ENCODE measurements around the gene GKN2.
"Not testable (repeated sequence)": the region's sequence is repeated elsewhere in the genome, so short reads cannot be mapped to it uniquely, and the experiment has no call there.

GKN2 gene

DNA sequence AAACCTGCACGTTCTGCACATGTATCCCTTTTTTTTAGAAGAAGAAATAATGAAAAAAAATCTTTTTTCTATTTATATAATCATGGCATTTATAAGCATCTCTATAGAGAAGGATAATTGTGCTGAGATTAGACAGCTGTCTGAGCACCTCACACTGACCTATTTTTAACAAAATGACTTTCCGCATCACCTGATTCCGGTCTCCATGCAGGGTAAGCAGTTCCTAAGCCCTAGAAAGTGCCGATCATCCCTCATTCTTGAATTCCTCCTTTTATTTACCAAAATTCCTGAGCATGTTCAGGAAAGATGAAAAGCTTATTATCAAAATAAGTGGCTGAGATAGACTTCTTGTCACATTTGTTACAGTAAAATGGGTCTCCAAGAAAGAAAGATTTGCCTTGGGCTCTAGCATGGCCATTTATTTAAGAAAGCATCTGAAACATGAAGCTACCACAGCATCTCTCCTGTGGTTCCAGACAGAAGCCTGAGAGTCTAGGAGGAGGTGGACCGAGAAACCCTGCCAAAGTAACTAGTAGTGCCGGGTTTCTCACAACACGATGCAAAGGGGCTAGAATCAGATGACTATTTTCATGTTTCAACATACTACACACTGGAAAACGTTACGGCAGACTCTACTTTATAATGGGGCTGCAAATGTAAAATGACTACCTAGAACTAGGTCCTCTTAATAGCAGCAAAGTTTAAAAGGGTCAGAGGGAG is 22.4 kb upstream of the GKN2 start:
- no peak for TF ChIP-seq POLR2A (IDR thresholded peaks at IDR 0.05; ENCODE audit: low read length)
- no peak for TF ChIP-seq GATA1 (IDR thresholded peaks at IDR 0.05; ENCODE audit: low read depth, low read length)
- DNase-seq = no peak

DNA sequence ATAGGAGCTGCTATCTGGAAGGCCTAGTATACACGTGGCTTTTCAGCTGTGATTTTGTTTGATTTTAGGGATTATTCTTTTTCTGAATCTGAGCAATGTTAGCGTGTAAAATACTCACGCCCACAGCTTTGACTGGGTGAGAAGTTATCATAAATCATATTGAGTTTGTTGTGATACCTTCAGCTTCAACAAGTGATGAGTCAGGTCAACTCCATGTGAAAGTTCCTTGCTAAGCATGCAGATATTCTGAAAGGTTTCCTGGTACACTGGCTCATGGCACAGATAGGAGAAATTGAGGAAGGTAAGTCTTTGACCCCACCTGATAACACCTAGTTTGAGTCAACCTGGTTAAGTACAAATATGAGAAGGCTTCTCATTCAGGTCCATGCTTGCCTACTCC is 21.6 kb upstream of the GKN2 start, which contains the start of gene GKN1:
TSS of gene GKN1 (plus strand) at position 386 of the 400 bp plus-strand sequence. CDS start 42 bp downstream, outside the sequence.
- TF ChIP-seq POLR2A (IDR thresholded peaks at IDR 0.05; ENCODE audit: low read length) = no peak
- no peak for TF ChIP-seq GATA1 (IDR thresholded peaks at IDR 0.05; ENCODE audit: low read depth, low read length)
- no peak for DNase-seq

DNA sequence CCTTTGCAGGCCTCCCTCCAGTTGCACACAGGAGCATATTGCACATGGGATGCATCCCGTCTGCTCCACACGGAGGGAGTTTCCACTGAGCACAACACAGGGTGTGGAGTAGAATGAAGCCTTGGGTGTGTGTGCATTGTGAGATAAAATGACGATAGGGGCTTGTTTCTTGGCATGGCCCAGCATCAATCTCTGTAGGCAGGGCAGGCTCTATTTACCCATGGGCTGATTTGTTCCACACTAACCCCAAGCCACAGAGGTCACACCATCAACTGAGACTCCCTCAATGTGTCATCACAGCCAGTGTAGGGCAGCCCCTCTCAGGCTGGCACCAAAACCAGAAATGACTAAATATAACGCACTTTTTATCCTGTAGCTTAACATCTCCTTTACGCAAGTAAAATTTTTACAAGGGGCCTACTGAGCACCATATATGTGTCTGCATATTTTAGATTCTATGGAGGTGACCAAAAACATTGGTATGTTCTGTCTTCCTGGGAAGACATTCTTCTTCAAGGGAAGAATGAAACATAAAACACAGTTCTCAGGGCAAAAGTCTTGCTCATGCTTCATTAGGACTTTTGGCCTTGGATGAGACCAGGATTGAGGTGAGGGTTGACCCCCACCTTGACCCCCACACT is 19.0 kb upstream of the GKN2 start:
- TF ChIP-seq POLR2A (IDR thresholded peaks at IDR 0.05; ENCODE audit: low read length) (no peak), GATA1 (IDR thresholded peaks at IDR 0.05; ENCODE audit: low read depth, low read length) (no peak)
- DNase-seq = peak in 1 of 2 experiments; percentile 16

DNA sequence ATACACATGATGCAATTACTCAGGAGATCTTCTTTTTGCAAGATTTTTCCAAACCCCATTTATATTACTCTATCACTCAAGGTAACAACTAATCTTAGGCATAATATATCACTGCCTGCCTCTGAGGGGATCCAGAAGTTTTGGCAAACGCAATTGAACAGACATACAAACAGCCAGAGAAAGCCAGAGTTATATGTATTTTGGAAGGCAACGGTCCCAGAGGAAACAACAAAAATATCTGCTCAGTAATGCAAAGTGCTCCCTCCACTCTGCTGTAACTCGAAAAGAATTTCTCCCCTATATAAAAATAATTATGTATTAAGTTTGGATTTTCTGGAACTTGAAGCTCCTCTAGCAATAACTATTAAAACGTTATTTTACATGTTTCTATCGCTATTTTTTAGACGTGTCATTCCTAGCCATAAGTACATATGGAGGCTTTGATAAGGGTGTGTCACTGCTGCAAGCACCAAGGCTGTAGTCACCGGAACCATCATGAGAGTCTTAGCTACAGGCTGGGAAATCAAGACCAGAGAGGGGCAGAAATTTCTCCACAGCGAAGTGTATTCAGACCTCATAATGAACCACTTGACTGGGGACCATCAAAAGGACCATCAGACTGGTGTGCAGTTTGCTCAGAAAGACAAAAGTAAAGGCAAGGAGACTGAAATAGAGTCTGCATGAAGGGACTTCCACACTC is 18.0 kb upstream of the GKN2 start:
- peak in 1 of 2 experiments; percentile 8 for DNase-seq
- no peak for TF ChIP-seq GATA1 (IDR thresholded peaks at IDR 0.05; ENCODE audit: low read depth, low read length)
- no peak for TF ChIP-seq POLR2A (IDR thresholded peaks at IDR 0.05; ENCODE audit: low read length)

DNA sequence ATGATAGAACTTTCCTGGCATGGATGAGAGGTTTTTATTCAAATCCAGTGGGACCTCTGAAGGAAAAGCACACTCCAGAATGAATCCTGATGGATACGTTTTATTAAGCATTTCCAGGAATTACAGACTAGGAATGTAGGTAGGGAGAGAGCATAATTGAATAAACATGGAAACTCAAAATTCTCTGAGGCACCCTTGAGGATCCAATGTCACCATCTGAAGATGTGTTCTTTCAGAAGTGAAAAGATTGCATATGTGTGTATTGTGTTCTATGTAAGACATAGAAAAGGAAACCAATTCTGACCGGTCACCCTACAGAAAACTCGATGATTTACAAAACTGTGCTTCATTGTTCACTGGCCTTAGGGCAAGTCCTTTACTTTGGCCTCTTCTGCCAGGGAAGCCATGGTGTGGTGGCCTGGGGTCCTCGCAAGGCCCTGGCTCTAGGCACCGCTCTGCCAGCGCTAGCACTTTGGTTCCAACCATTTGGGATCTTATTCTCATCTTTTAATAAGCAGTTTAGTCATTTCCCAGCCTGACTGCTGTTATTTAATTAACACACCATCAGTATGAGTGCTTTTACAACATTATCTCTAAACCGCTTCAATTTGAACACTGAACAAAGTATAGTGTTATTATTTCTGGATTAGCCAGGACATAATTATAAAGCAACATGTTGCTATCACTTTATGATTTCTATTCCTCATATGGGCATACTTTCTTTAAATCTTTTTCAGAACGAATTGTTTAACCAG is 17.2 kb upstream of the GKN2 start:
- no peak for TF ChIP-seq POLR2A (IDR thresholded peaks at IDR 0.05; ENCODE audit: low read length)
- TF ChIP-seq GATA1 (IDR thresholded peaks at IDR 0.05; ENCODE audit: low read depth, low read length) = no peak
- DNase-seq = no peak

DNA sequence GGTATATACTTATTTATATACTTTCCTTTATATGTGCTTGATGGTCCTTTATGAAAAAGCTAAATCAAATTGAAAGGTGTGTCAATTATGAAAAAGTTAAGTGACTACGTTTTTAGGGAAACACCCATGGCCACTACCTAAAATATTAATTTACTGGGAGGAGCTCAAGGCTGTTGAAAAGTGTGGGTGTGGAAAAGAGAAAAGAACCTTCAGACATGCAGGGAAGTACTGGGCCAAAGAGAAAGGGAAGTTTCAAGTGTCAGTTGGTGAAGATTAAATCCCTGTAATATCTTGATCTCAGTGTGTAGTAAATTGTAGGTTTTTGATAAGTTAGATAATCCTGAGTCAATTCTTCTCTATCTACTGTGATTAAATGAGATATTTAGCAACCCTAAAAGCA is 15.5 kb upstream of the GKN2 start:
- DNase-seq = no peak
- TF ChIP-seq GATA1 (IDR thresholded peaks at IDR 0.05; ENCODE audit: low read depth, low read length) = no peak
- TF ChIP-seq POLR2A (IDR thresholded peaks at IDR 0.05; ENCODE audit: low read length) = no peak

DNA sequence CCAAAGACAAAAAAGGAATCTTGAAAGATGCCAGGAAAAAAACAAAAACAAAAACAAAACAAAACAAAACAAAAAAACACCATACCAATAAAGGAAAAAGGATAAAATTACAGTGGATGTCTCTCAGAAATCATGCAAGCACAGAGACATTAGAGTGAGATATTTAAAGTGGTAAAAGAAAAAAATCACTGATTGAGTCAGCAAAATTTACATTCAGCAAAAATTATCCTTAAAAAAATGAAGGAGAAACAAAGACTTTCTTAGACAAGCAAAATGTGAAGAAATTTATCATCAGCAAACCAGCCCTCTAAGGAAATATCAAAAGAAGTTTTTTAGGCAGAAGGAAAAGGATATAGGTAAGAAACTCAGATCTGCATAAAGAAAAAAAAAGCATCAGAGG is 11.6 kb upstream of the GKN2 start:
- TF ChIP-seq POLR2A (IDR thresholded peaks at IDR 0.05; ENCODE audit: low read length) (no peak), GATA1 (IDR thresholded peaks at IDR 0.05; ENCODE audit: low read depth, low read length) (no peak)
- DNase-seq = no peak

DNA sequence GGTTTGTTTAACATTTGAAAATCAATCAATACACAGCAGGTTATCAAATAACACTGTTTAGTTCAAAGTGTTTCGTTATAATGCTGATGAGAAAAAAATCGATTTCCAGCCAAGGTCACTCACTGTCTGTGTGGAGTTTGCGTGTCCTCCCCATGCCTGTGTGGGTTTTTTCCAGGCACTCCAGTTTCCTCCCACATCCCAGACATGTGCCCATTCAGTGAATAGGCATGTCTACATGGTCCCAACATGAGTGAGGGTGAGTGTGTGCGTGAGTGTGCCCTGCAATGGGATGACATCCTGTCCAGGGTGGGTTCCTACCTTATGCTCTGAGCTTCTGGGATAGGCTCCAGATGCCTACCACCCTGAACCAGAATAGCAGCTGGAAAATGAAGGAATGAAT is 8.7 kb upstream of the GKN2 start:
- DNase-seq = no peak
- TF ChIP-seq POLR2A (IDR thresholded peaks at IDR 0.05; ENCODE audit: low read length) (no peak), GATA1 (IDR thresholded peaks at IDR 0.05; ENCODE audit: low read depth, low read length) (no peak)

DNA sequence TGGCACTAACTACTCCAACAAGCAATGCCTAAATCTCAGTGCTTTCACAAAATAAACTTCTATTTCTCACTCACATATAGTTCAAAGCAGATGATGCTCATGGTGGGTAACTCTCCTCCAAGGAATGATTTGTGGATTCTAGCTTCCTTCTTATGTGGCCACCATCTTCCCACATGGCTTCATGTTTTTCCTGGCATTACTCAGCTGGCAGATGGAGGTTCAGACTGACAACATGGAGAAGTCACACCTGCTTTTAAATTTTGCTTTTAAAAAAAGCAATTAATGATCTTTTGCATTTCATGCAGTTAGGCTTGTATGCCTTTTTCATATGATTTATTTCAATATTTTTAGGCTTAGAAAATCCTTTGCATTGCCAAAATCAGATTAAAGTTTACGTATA is 6.3 kb upstream of the GKN2 start:
- TF ChIP-seq POLR2A (IDR thresholded peaks at IDR 0.05; ENCODE audit: low read length) = no peak
- no peak for TF ChIP-seq GATA1 (IDR thresholded peaks at IDR 0.05; ENCODE audit: low read depth, low read length)
- no peak for DNase-seq

DNA sequence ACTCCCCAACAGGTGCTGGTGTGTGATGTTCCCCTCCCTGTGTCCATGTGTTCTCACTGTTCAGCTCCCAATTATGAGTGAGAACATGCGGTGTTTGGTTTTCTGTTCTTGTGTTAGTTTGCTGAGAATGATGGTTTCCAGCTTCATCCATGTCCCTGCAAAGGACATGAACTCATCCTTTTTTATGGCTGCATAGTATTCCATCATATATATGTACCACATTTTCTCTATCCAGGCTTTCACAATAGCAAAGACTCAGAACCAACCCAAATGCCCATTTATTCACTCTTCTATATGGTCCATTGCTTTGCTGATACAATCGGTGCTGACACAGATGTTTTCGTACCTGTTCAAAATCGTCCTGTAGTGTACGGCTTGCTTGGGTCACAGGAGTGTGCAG is 2.7 kb upstream of the GKN2 start:
- DNase-seq = not testable (repeated sequence)

DNA sequence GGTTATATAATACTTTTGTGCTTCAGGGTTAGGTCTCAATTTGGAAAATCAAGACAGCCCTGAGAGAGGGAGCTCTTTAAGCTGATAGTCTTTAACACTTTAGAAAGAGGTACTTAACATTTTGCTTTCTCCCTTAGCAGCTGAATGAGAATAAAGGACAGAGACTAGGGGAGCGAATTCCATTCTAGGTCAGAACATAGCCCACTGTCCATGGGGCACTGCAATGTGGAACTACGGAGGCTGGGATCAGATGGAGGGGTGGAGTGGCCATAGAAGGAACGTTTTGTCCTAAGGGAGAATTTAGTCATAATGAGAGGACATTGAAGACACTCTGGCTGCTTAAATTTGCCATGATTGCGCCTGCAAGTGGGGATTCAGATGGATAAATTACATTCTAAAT is 794 bp downstream of the GKN2 start:
- no peak for DNase-seq
- TF ChIP-seq GATA1 (IDR thresholded peaks at IDR 0.05; ENCODE audit: low read depth, low read length) (no peak), POLR2A (IDR thresholded peaks at IDR 0.05; ENCODE audit: low read length) (no peak)

DNA sequence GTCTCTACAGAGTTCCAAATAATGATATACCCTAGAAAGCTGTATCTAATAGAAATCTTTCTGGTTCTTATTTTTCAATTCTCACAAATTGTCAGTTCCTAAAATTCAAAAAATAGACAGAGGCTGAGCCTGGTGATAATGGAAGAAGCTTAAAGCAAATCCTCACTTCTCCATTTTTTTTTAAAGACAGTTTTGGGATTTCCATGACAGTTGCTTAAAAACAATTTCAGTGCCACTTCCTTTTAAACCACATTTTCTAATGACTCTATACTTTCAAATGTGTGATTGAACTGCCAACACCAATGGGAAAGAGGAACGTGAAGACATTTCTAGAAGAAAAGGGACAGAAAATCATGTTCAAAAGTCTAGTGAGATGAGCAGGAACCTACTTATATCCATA is 4.0 kb downstream of the GKN2 start:
- no peak for DNase-seq
- TF ChIP-seq GATA1 (IDR thresholded peaks at IDR 0.05; ENCODE audit: low read depth, low read length) = no peak
- TF ChIP-seq POLR2A (IDR thresholded peaks at IDR 0.05; ENCODE audit: low read length) = no peak

DNA sequence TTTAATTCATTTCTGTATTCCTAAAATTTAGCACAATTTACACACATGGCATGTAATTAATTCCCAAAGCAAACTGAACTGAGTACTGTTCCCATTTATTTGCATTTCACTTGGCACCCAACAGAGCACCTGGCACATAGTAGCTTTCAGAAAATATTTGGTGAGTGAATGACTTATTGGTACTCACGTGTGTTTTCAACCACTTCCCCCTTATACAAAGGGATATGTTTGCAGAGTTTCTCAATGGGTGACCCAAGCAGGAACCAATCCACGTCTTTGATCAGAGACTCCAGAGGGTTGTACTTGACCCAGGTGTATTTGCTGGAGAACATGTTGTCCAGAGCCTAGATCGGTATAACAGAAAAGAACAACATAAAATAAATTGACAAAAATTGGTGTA is 6.6 kb downstream of the GKN2 start:
- no peak for TF ChIP-seq POLR2A (IDR thresholded peaks at IDR 0.05; ENCODE audit: low read length)
- TF ChIP-seq GATA1 (IDR thresholded peaks at IDR 0.05; ENCODE audit: low read depth, low read length) = no peak
- DNase-seq = no peak
